DOHH2 (cell line): ENCODE results near the gene FARSA.
A peak's percentile ranks its signal among the peaks of the same experiment; 100 is the strongest.
"Not testable (repeated sequence)": the region's sequence is repeated elsewhere in the genome, so short reads cannot be mapped to it uniquely, and the experiment has no call there.

Source experiments
- H3F3A ChIP-seq: fragments of 200-600 bp; sonication (generic), shearing (Covaris generic); 2 replicates; pipeline ENCODE4 v1.6.0; 2016; ENCODE audit warnings: antibody characterized with exemption, mild to moderate bottlenecking; ENCODE audit not compliant: control insufficient read depth, insufficient read depth
- H3K27ac ChIP-seq: fragments of 200-600 bp; sonication (generic); 2 replicates; pipeline ENCODE4 v1.5.1; 2014; ENCODE audit warnings: low read depth, mild to moderate bottlenecking, low read length, moderate library complexity
- H3K27me3 ChIP-seq: fragments of 200-600 bp; sonication (generic); 2 replicates; pipeline ENCODE4 v1.6.1; 2014; ENCODE audit warnings: mild to moderate bottlenecking, low read length, mixed read lengths; ENCODE audit not compliant: control insufficient read depth
- H3K36me3 ChIP-seq: fragments of 200-600 bp; sonication (generic); 2 replicates; pipeline ENCODE4 v1.6.1; 2014; ENCODE audit warnings: mild to moderate bottlenecking, low read length, moderate library complexity, mixed read lengths; ENCODE audit not compliant: control insufficient read depth
- H3K4me1 ChIP-seq: fragments of 200-600 bp; sonication (generic); 2 replicates; pipeline ENCODE4 v1.6.1; 2014; ENCODE audit warnings: mild to moderate bottlenecking, low read length, mixed read lengths; ENCODE audit not compliant: control insufficient read depth
- H3K4me2 ChIP-seq: fragments of 200-600 bp; sonication (generic); 2 replicates; pipeline ENCODE4 v1.6.0; 2014; ENCODE audit warnings: mild to moderate bottlenecking, low read length, moderate library complexity
- H3K4me3 ChIP-seq: fragments of 200-600 bp; sonication (generic); 2 replicates; pipeline ENCODE4 v1.5.1; 2014; ENCODE audit warnings: mild to moderate bottlenecking, low read length, mixed read lengths
- H3K79me2 ChIP-seq: fragments of 200-600 bp; sonication (generic); 2 replicates; pipeline ENCODE4 v1.6.1; 2014; ENCODE audit warnings: mild to moderate bottlenecking, low read length, mixed read lengths; ENCODE audit not compliant: control insufficient read depth
- H3K9me2 ChIP-seq: fragments of 200-600 bp; sonication (generic); replicated peaks from 2 replicates; pipeline ENCODE4 v1.6.1; 2014; ENCODE audit warnings: mild to moderate bottlenecking, low read length, mixed read lengths; ENCODE audit not compliant: control insufficient read depth
- H3K9me3 ChIP-seq: fragments of 200-600 bp; sonication (generic); 2 replicates; pipeline ENCODE4 v1.6.1; 2014; ENCODE audit warnings: antibody characterized with exemption, low read length, mixed read lengths; ENCODE audit not compliant: control insufficient read depth, insufficient read depth
- H4K20me1 ChIP-seq: fragments of 200-600 bp; sonication (generic); 2 replicates; pipeline ENCODE4 v1.6.0; 2014; ENCODE audit warnings: low read depth, mild to moderate bottlenecking, antibody characterized with exemption, low read length, moderate library complexity; ENCODE audit not compliant: control insufficient read depth, insufficient read depth
- EZH2phosphoT487 ChIP-seq: fragments of 200-600 bp; sonication (generic); IDR thresholded peaks from 2 replicates; pipeline ENCODE4 v1.6.1; 2017; ENCODE audit warnings: borderline replicate concordance, mild to moderate bottlenecking, antibody characterized with exemption, low read length, moderate library complexity, mixed read lengths
- TF ChIP-seq, protein P1 (sequence below): fragments of 200-600 bp; sonication (generic); IDR thresholded peaks from one replicate; pipeline ENCODE4 v1.5.1; 2014; ENCODE audit warnings: antibody characterized with exemption, mild to moderate bottlenecking, low read depth, low read length; ENCODE audit not compliant: poor library complexity, severe bottlenecking

The FARSA gene

GRCh38 chr19:12921047-12921446 lies 12.5 kb downstream of the FARSA start:
- Histone ChIP-seq H3K4me1 (peaks cover 9% of the 10 kb centered on the region), H3K79me2 (no peaks in the 10 kb centered on the region), H3K36me3 (peaks cover 34% of the 10 kb centered on the region), H3K4me2 (no peak overlapping the region), H3F3A (peaks cover 14% of the 10 kb centered on the region), H3K4me3 (no peak overlapping the region), H3K9me2 (no peaks in the 10 kb centered on the region), H3K27me3 (no peaks in the 10 kb centered on the region), H3K27ac (peak overlapping the region; percentile 33; the same call in 1 of the 2 replicates), H4K20me1 (no peaks in the 10 kb centered on the region), H3K9me3 (no peaks in the 10 kb centered on the region)
- TF ChIP-seq EZH2phosphoT487, result no peak

- Histone ChIP-seq H3K4me3 (no peak overlapping the region), H3K4me2 (no peak overlapping the region), H3K36me3 (peaks cover 11% of the 10 kb centered on the region), H3K4me1 (peaks cover 9% of the 10 kb centered on the region), H3K9me2 (no peaks in the 10 kb centered on the region), H3K27me3 (no peaks in the 10 kb centered on the region), H3F3A (peaks cover 14% of the 10 kb centered on the region), H3K9me3 (no peaks in the 10 kb centered on the region), H3K79me2 (no peaks in the 10 kb centered on the region), H4K20me1 (no peaks in the 10 kb centered on the region), H3K27ac (no peak overlapping the region)
- TF ChIP-seq EZH2phosphoT487, result no peak
- TF ChIP-seq, protein P1, sequence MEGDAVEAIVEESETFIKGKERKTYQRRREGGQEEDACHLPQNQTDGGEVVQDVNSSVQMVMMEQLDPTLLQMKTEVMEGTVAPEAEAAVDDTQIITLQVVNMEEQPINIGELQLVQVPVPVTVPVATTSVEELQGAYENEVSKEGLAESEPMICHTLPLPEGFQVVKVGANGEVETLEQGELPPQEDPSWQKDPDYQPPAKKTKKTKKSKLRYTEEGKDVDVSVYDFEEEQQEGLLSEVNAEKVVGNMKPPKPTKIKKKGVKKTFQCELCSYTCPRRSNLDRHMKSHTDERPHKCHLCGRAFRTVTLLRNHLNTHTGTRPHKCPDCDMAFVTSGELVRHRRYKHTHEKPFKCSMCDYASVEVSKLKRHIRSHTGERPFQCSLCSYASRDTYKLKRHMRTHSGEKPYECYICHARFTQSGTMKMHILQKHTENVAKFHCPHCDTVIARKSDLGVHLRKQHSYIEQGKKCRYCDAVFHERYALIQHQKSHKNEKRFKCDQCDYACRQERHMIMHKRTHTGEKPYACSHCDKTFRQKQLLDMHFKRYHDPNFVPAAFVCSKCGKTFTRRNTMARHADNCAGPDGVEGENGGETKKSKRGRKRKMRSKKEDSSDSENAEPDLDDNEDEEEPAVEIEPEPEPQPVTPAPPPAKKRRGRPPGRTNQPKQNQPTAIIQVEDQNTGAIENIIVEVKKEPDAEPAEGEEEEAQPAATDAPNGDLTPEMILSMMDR, result no peak
These were observed 15.3 kb downstream of the FARSA start for GRCh38 chr19:12918253-12918652.

GRCh38 chr19:12915860-12916259 lies 17.7 kb downstream of the FARSA start:
- not testable (repeated sequence) for H3K4me3 ChIP-seq, H4K20me1 ChIP-seq, H3K9me3 ChIP-seq, H3K9me2 ChIP-seq, H3K36me3 ChIP-seq, H3K4me1 ChIP-seq, H3K79me2 ChIP-seq, H3K4me2 ChIP-seq, H3K27me3 ChIP-seq, H3K27ac ChIP-seq, H3F3A ChIP-seq

DNA sequence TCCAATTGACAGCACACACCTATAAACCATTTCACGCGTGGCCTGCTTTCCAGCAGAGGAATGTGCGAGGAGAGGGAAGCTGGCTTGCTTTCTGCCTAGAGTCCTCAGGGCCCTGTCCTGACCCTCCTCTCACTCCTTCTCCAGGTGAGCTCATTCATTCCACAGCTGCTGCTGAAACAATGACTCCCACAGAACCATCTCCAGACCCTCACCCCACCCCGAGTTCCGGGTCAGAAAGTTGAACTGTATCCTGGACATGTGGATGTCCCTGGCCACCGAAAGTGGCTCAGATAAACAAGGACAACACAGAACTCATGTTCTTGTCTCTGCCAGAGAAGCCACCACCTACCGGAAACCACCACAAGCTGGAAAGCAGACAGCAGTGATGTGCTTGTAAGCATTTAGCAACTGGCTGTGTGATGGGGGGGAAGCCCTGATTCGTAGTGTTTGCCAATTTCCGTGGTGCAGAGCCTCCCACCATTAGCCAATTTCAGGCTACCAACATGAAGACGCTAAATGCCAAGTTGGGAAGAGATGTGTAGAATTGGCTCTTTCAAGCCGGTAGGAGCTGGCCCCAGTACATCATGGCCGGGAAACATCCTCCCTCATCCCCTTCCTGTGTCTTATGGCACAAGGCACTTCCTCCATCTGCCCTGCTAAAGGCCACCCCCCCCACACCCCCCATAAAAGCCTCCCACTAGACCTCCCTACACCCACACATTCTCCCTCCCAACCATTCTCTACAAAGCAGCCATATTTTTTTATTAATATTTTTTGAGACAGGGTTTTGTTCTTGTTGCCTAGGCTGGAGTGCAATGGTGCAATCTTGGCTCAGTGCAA lies 19.4 kb downstream of the FARSA start:
- Histone ChIP-seq H3K4me1 (peaks cover 5% of the 10 kb centered on the region), H3K27me3 (no peaks in the 10 kb centered on the region), H4K20me1 (no peaks in the 10 kb centered on the region), H3F3A (no peaks in the 10 kb centered on the region), H3K9me2 (no peaks in the 10 kb centered on the region), H3K4me2 (no peak overlapping the region), H3K79me2 (no peaks in the 10 kb centered on the region), H3K27ac (no peak overlapping the region), H3K36me3 (no peaks in the 10 kb centered on the region), H3K9me3 (no peaks in the 10 kb centered on the region), H3K4me3 (no peak overlapping the region)
- TF ChIP-seq, protein P1, result no peak
- no peak for TF ChIP-seq EZH2phosphoT487
